Parathyroid adenoma (tissue), 2 donors: ENCODE data around the gene MPP4.

Experiments used
- H2AFZ ChIP-seq: fragments of 300-600 bp; sonication (generic); one replicate; pipeline ENCODE4 v1.7.0; 2017; ENCODE audit warnings: antibody characterized with exemption, mild to moderate bottlenecking
- H3K27ac ChIP-seq: fragments of 300-600 bp; sonication (generic); one replicate; pipeline ENCODE4 v1.7.0; 2017
- H3K27me3 ChIP-seq: fragments of 300-600 bp; sonication (generic); one replicate; pipeline ENCODE4 v1.7.0; 2017; ENCODE audit warnings: low read length; ENCODE audit not compliant: control insufficient read depth, insufficient read depth
- H3K36me3 ChIP-seq: fragments of 300-600 bp; sonication (generic); one replicate; pipeline ENCODE4 v1.7.0; 2017; ENCODE audit warnings: low read length; ENCODE audit not compliant: control insufficient read depth, insufficient read depth
- H3K4me1 ChIP-seq: fragments of 300-600 bp; sonication (generic); one replicate; pipeline ENCODE4 v1.7.0; 2017; ENCODE audit warnings: control low read depth
- H3K4me2 ChIP-seq: fragments of 300-600 bp; sonication (generic); one replicate; pipeline ENCODE4 v1.7.0; 2017; ENCODE audit warnings: low read length
- H3K4me3 ChIP-seq: fragments of 300-600 bp; sonication (generic); one replicate; pipeline ENCODE4 v1.7.0; 2017; ENCODE audit warnings: low read depth, low read length
- H3K79me2 ChIP-seq: fragments of 300-600 bp; sonication (generic); one replicate; pipeline ENCODE4 v1.7.0; 2017; ENCODE audit warnings: control low read depth
- H3K9ac ChIP-seq: fragments of 300-600 bp; sonication (generic); one replicate; pipeline ENCODE4 v1.7.0; 2017; ENCODE audit warnings: mild to moderate bottlenecking
- H3K9me3 ChIP-seq: fragments of 300-600 bp; sonication (generic); one replicate; pipeline ENCODE4 v1.7.0; 2017; ENCODE audit warnings: low read length; ENCODE audit not compliant: control insufficient read depth
- TF ChIP-seq, protein P1 (sequence below): fragments of 300-600 bp; sonication (generic); IDR thresholded peaks from one replicate; pipeline ENCODE4 v1.7.0; 2017; ENCODE audit warnings: antibody characterized with exemption, mild to moderate bottlenecking
- donor health status: primary hyperparathyroidism.

Gene MPP4

GRCh38 chr2:201730651-201731285, 32.3 kb upstream of the MPP4 start:
- H3K79me2 ChIP-seq: no peaks in the 10 kb centered on the region
- H3K4me1 ChIP-seq: no peaks in the 10 kb centered on the region
- H3K27me3 ChIP-seq: no peaks in the 10 kb centered on the region
- no peak overlapping the region for H3K4me3 ChIP-seq
- TF ChIP-seq, protein P1, sequence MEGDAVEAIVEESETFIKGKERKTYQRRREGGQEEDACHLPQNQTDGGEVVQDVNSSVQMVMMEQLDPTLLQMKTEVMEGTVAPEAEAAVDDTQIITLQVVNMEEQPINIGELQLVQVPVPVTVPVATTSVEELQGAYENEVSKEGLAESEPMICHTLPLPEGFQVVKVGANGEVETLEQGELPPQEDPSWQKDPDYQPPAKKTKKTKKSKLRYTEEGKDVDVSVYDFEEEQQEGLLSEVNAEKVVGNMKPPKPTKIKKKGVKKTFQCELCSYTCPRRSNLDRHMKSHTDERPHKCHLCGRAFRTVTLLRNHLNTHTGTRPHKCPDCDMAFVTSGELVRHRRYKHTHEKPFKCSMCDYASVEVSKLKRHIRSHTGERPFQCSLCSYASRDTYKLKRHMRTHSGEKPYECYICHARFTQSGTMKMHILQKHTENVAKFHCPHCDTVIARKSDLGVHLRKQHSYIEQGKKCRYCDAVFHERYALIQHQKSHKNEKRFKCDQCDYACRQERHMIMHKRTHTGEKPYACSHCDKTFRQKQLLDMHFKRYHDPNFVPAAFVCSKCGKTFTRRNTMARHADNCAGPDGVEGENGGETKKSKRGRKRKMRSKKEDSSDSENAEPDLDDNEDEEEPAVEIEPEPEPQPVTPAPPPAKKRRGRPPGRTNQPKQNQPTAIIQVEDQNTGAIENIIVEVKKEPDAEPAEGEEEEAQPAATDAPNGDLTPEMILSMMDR: no peak
- no peaks in the 10 kb centered on the region for H3K36me3 ChIP-seq
- no peak overlapping the region for H2AFZ ChIP-seq
- no peak overlapping the region for H3K4me2 ChIP-seq
- no peaks in the 10 kb centered on the region for H3K9me3 ChIP-seq
- H3K9ac ChIP-seq: no peak overlapping the region
- no peak overlapping the region for H3K27ac ChIP-seq

DNA sequence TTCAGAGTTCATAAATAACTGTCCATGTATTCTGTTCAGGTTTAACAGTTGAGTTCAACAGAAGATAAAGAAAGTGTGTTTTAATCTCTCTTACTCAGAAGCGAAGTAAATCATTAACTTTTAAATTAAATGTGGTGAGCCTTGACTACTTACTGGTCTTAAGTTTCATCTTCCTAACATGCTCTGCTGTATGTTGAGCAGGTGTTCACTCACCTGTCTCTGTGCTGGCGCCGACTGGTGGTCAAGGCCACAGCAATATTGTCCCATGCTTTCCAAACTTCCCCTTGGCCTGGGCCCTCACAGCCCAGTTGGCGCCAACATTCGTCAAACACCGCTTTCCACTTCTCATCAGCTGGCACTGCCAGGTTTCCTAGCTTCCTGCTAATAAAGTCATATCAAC, 17.0 kb upstream of the MPP4 start:
- TF ChIP-seq, protein P1: no peak
- H3K79me2 ChIP-seq: no peaks in the 10 kb centered on the region
- no peak overlapping the region for H3K4me2 ChIP-seq
- no peak overlapping the region for H3K4me3 ChIP-seq
- H3K27ac ChIP-seq: no peak overlapping the region
- no peak overlapping the region for H3K9ac ChIP-seq
- no peaks in the 10 kb centered on the region for H3K9me3 ChIP-seq
- no peaks in the 10 kb centered on the region for H3K27me3 ChIP-seq
- no peak overlapping the region for H2AFZ ChIP-seq
- no peaks in the 10 kb centered on the region for H3K36me3 ChIP-seq
- H3K4me1 ChIP-seq: no peaks in the 10 kb centered on the region

GRCh38 chr2:201712726-201713125, 14.3 kb upstream of the MPP4 start:
- H2AFZ ChIP-seq: no peak overlapping the region
- H3K36me3 ChIP-seq: no peaks in the 10 kb centered on the region
- no peak overlapping the region for H3K4me3 ChIP-seq
- no peak overlapping the region for H3K4me2 ChIP-seq
- H3K9ac ChIP-seq: no peak overlapping the region
- H3K27me3 ChIP-seq: no peaks in the 10 kb centered on the region
- no peaks in the 10 kb centered on the region for H3K79me2 ChIP-seq
- H3K9me3 ChIP-seq: no peaks in the 10 kb centered on the region
- TF ChIP-seq, protein P1: no peak
- no peak overlapping the region for H3K27ac ChIP-seq
- no peaks in the 10 kb centered on the region for H3K4me1 ChIP-seq

DNA sequence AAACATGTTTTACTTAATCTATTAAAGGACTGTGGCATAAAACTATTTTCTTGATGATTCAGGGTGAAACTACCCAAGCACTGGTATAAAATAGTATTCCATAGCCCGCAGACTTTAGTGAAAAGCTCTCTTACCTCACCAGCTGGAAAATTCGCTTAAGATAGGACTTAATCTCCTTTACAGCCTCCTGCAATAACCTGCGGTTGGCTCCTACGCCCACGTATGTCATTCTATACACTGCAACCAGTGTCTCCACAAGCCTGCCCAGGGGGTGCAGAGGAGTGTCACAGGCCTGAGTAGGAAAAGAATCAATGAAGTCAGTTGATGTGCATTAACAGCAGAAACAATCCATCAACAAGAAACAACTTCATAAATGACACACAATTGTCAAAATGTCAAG, 11.3 kb upstream of the MPP4 start:
- no peak overlapping the region for H3K4me3 ChIP-seq
- no peak overlapping the region for H2AFZ ChIP-seq
- no peaks in the 10 kb centered on the region for H3K36me3 ChIP-seq
- no peak overlapping the region for H3K4me2 ChIP-seq
- no peak overlapping the region for H3K9ac ChIP-seq
- H3K79me2 ChIP-seq: no peaks in the 10 kb centered on the region
- no peaks in the 10 kb centered on the region for H3K4me1 ChIP-seq
- H3K9me3 ChIP-seq: no peaks in the 10 kb centered on the region
- H3K27ac ChIP-seq: no peak overlapping the region
- TF ChIP-seq, protein P1: no peak
- H3K27me3 ChIP-seq: no peaks in the 10 kb centered on the region

DNA sequence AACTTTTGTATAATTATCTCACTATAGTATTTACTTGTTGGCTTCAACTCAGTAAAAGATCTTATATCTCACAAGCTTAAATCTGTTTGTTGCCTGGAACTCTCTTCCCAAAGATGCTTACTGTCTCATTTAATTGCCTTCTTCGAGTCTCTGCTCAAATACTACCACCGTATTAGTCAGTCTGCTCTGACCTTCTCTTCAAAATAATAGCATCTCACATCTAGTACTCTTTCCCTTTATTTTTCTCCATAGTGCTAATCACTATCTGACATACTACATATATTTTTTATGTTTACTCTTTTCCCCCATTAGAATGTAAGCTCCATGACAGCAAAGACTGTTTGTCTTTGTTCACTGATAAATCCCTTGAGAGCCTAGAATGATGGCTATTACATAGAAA, 10.6 kb upstream of the MPP4 start:
- no peak overlapping the region for H3K4me3 ChIP-seq
- H3K27me3 ChIP-seq: no peaks in the 10 kb centered on the region
- no peak overlapping the region for H2AFZ ChIP-seq
- no peak overlapping the region for H3K9ac ChIP-seq
- H3K79me2 ChIP-seq: no peaks in the 10 kb centered on the region
- no peak overlapping the region for H3K4me2 ChIP-seq
- no peaks in the 10 kb centered on the region for H3K4me1 ChIP-seq
- no peak overlapping the region for H3K27ac ChIP-seq
- TF ChIP-seq, protein P1: no peak
- no peaks in the 10 kb centered on the region for H3K36me3 ChIP-seq
- no peaks in the 10 kb centered on the region for H3K9me3 ChIP-seq
